Loucy (cell line): Measurements from ENCODE around the gene GOLIM4.

Source experiments
- EZH2phosphoT487 ChIP-seq: fragments of 200-600 bp; IDR thresholded peaks from 2 replicates; pipeline ENCODE4 v1.6.1; 2018; ENCODE audit warnings: antibody characterized with exemption, mild to moderate bottlenecking, moderate library complexity, borderline replicate concordance
- TF ChIP-seq, protein P1 (sequence below): fragments of 200-600 bp; sonication (generic); conservative IDR thresholded peaks from 2 replicates; pipeline ENCODE4 v1.5.1; 2014; ENCODE audit warnings: mild to moderate bottlenecking, antibody characterized with exemption, low read length

DNA sequence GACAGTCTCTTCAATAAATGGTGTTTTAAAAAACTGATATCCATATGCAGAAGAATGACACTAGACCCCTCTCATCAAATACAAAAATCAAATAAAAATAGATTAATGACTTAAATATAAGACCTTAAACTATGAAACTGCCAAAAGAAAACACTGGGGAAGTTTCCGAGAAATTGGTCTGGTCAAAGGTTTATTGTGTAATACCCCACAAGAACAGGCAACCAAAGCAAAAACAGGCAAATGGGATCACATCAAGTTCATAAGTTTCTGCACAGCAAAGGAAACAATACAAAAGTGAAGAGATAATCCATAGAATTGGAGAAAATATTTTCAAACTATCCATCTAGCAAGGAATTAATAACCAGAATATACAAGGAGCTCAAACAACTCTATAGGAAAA, 126.2 kb downstream of the GOLIM4 start:
- TF ChIP-seq, protein P1, sequence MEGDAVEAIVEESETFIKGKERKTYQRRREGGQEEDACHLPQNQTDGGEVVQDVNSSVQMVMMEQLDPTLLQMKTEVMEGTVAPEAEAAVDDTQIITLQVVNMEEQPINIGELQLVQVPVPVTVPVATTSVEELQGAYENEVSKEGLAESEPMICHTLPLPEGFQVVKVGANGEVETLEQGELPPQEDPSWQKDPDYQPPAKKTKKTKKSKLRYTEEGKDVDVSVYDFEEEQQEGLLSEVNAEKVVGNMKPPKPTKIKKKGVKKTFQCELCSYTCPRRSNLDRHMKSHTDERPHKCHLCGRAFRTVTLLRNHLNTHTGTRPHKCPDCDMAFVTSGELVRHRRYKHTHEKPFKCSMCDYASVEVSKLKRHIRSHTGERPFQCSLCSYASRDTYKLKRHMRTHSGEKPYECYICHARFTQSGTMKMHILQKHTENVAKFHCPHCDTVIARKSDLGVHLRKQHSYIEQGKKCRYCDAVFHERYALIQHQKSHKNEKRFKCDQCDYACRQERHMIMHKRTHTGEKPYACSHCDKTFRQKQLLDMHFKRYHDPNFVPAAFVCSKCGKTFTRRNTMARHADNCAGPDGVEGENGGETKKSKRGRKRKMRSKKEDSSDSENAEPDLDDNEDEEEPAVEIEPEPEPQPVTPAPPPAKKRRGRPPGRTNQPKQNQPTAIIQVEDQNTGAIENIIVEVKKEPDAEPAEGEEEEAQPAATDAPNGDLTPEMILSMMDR, result no peak
- TF ChIP-seq EZH2phosphoT487, result no peak
